DOHH2 (cell line): ENCODE measurements around the gene MTARC1.
A peak's percentile ranks its signal among the peaks of the same experiment; 100 is the strongest.

ENCODE experiments used
- H3F3A ChIP-seq: fragments of 200-600 bp; sonication (generic), shearing (Covaris generic); 2 replicates; pipeline ENCODE4 v1.6.0; 2016; ENCODE audit warnings: antibody characterized with exemption, mild to moderate bottlenecking; ENCODE audit not compliant: control insufficient read depth, insufficient read depth
- H3K27ac ChIP-seq: fragments of 200-600 bp; sonication (generic); 2 replicates; pipeline ENCODE4 v1.5.1; 2014; ENCODE audit warnings: low read depth, mild to moderate bottlenecking, low read length, moderate library complexity
- H3K27me3 ChIP-seq: fragments of 200-600 bp; sonication (generic); 2 replicates; pipeline ENCODE4 v1.6.1; 2014; ENCODE audit warnings: mild to moderate bottlenecking, low read length, mixed read lengths; ENCODE audit not compliant: control insufficient read depth
- H3K36me3 ChIP-seq: fragments of 200-600 bp; sonication (generic); 2 replicates; pipeline ENCODE4 v1.6.1; 2014; ENCODE audit warnings: mild to moderate bottlenecking, low read length, moderate library complexity, mixed read lengths; ENCODE audit not compliant: control insufficient read depth
- H3K4me1 ChIP-seq: fragments of 200-600 bp; sonication (generic); 2 replicates; pipeline ENCODE4 v1.6.1; 2014; ENCODE audit warnings: mild to moderate bottlenecking, low read length, mixed read lengths; ENCODE audit not compliant: control insufficient read depth
- H3K4me2 ChIP-seq: fragments of 200-600 bp; sonication (generic); 2 replicates; pipeline ENCODE4 v1.6.0; 2014; ENCODE audit warnings: mild to moderate bottlenecking, low read length, moderate library complexity
- H3K4me3 ChIP-seq: fragments of 200-600 bp; sonication (generic); 2 replicates; pipeline ENCODE4 v1.5.1; 2014; ENCODE audit warnings: mild to moderate bottlenecking, low read length, mixed read lengths
- H3K79me2 ChIP-seq: fragments of 200-600 bp; sonication (generic); 2 replicates; pipeline ENCODE4 v1.6.1; 2014; ENCODE audit warnings: mild to moderate bottlenecking, low read length, mixed read lengths; ENCODE audit not compliant: control insufficient read depth
- H3K9me2 ChIP-seq: fragments of 200-600 bp; sonication (generic); replicated peaks from 2 replicates; pipeline ENCODE4 v1.6.1; 2014; ENCODE audit warnings: mild to moderate bottlenecking, low read length, mixed read lengths; ENCODE audit not compliant: control insufficient read depth
- H3K9me3 ChIP-seq: fragments of 200-600 bp; sonication (generic); 2 replicates; pipeline ENCODE4 v1.6.1; 2014; ENCODE audit warnings: antibody characterized with exemption, low read length, mixed read lengths; ENCODE audit not compliant: control insufficient read depth, insufficient read depth
- H4K20me1 ChIP-seq: fragments of 200-600 bp; sonication (generic); 2 replicates; pipeline ENCODE4 v1.6.0; 2014; ENCODE audit warnings: low read depth, mild to moderate bottlenecking, antibody characterized with exemption, low read length, moderate library complexity; ENCODE audit not compliant: control insufficient read depth, insufficient read depth
- EZH2phosphoT487 ChIP-seq: fragments of 200-600 bp; sonication (generic); IDR thresholded peaks from 2 replicates; pipeline ENCODE4 v1.6.1; 2017; ENCODE audit warnings: borderline replicate concordance, mild to moderate bottlenecking, antibody characterized with exemption, low read length, moderate library complexity, mixed read lengths
- TF ChIP-seq, protein P1 (sequence below): fragments of 200-600 bp; sonication (generic); IDR thresholded peaks from one replicate; pipeline ENCODE4 v1.5.1; 2014; ENCODE audit warnings: antibody characterized with exemption, mild to moderate bottlenecking, low read depth, low read length; ENCODE audit not compliant: poor library complexity, severe bottlenecking

Gene MTARC1

DNA sequence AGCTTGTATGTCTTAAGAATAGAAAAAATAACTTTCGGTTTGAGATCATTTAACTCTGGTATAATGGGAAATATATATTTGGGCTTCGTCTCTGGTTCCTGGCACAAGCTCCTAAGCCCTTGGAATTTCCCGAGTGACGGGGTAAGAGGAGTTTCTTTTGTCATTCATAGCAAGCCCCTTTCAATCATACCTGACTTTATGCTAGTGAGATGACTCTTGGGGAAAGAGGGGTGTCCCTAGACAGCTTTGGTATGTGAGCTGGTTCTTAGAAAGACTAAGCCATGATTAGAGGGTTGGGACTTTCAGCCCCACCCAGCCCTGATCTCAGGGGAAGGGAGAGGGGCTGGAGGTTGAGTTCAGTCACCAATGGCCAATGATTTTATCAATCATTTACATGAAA is 13.9 kb upstream of the MTARC1 start:
- H3K4me1 ChIP-seq: peaks cover 6% of the 10 kb centered on the region
- no peaks in the 10 kb centered on the region for H3K9me2 ChIP-seq
- H3K36me3 ChIP-seq: no peaks in the 10 kb centered on the region
- H3K9me3 ChIP-seq: no peaks in the 10 kb centered on the region
- H3K27ac ChIP-seq: no peak overlapping the region
- H3K79me2 ChIP-seq: no peaks in the 10 kb centered on the region
- no peak overlapping the region for H3K4me2 ChIP-seq
- no peak for TF ChIP-seq EZH2phosphoT487
- TF ChIP-seq, protein P1, sequence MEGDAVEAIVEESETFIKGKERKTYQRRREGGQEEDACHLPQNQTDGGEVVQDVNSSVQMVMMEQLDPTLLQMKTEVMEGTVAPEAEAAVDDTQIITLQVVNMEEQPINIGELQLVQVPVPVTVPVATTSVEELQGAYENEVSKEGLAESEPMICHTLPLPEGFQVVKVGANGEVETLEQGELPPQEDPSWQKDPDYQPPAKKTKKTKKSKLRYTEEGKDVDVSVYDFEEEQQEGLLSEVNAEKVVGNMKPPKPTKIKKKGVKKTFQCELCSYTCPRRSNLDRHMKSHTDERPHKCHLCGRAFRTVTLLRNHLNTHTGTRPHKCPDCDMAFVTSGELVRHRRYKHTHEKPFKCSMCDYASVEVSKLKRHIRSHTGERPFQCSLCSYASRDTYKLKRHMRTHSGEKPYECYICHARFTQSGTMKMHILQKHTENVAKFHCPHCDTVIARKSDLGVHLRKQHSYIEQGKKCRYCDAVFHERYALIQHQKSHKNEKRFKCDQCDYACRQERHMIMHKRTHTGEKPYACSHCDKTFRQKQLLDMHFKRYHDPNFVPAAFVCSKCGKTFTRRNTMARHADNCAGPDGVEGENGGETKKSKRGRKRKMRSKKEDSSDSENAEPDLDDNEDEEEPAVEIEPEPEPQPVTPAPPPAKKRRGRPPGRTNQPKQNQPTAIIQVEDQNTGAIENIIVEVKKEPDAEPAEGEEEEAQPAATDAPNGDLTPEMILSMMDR: no peak
- no peak overlapping the region for H3K4me3 ChIP-seq
- H3F3A ChIP-seq: no peaks in the 10 kb centered on the region
- no peaks in the 10 kb centered on the region for H4K20me1 ChIP-seq
- H3K27me3 ChIP-seq: peaks cover 14% of the 10 kb centered on the region

DNA sequence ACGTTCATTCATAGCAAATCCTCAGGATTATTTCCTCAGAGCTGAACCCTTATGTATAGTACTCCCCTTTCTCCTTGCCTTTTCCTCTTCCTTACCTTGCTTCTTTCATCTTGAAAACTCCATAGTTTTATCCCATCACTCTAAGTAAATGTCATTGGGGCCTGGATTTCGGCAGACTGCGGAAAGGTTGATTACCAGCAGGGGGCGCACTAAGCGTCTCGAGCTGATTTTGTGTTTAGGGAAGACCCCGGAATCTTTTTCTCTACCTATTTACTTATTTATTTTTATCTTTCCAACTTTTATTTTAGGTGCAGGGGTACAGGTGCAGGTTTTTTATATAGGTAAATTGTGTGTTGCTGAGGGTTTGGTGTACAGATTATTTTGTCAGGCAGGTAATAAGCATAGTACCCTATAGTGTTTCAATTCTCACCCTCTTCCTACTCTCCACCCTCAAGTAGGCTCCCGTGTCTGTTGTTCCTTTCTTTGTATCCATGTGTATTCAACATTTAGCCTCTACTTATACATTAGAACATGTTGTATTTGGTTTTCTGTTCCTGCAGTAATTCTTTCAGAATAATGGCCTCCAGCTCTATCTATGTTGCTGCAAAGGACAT is 11.4 kb upstream of the MTARC1 start:
- no peak for TF ChIP-seq EZH2phosphoT487
- TF ChIP-seq, protein P1: peak; percentile 91
- Histone ChIP-seq H4K20me1 (no peaks in the 10 kb centered on the region), H3K79me2 (no peaks in the 10 kb centered on the region), H3K4me2 (no peak overlapping the region), H3K27me3 (peaks cover 3% of the 10 kb centered on the region), H3K4me3 (no peak overlapping the region), H3F3A (no peaks in the 10 kb centered on the region), H3K4me1 (peaks cover 2% of the 10 kb centered on the region), H3K36me3 (no peaks in the 10 kb centered on the region), H3K9me2 (no peaks in the 10 kb centered on the region), H3K9me3 (no peaks in the 10 kb centered on the region), H3K27ac (no peak overlapping the region)

DNA sequence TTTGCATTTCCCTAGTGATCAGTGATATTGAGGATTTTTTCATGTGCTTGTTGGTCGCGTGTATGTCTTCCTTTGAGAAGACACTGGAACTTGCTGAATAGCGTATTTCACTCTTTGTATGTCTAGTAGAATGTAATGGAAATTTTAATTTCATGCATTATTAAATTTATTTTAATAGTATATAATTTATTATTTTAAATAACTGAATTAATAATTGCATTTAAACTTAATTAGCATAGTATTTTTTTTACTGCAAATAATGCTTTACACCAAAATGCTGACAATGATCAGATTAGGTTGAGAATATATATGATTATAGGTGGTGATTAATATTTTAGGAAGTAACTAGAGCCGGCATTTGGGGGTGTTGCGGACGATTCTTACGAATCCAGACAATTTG is 10.5 kb upstream of the MTARC1 start:
- H3K9me3 ChIP-seq: no peaks in the 10 kb centered on the region
- no peaks in the 10 kb centered on the region for H3K36me3 ChIP-seq
- H3F3A ChIP-seq: no peaks in the 10 kb centered on the region
- TF ChIP-seq EZH2phosphoT487: no peak
- TF ChIP-seq, protein P1: no peak
- no peaks in the 10 kb centered on the region for H3K9me2 ChIP-seq
- H3K4me3 ChIP-seq: no peak overlapping the region
- H4K20me1 ChIP-seq: no peaks in the 10 kb centered on the region
- H3K79me2 ChIP-seq: no peaks in the 10 kb centered on the region
- H3K4me1 ChIP-seq: no peaks in the 10 kb centered on the region
- H3K27ac ChIP-seq: no peak overlapping the region
- H3K27me3 ChIP-seq: no peaks in the 10 kb centered on the region
- no peak overlapping the region for H3K4me2 ChIP-seq
